ENCODE data around the gene ZBTB7A. TPM values are rescaled to one million over a fixed set of nuclear protein-coding genes. Genes with fewer than 3 reads are reported as not detected.

The ZBTB7A gene
- 1 to 10 TPM; 7.2 to 9.0 (median 7.4) TPM for polyA plus RNA-seq (ENCODE audit: insufficient read length in 3 of 3)

DNA sequence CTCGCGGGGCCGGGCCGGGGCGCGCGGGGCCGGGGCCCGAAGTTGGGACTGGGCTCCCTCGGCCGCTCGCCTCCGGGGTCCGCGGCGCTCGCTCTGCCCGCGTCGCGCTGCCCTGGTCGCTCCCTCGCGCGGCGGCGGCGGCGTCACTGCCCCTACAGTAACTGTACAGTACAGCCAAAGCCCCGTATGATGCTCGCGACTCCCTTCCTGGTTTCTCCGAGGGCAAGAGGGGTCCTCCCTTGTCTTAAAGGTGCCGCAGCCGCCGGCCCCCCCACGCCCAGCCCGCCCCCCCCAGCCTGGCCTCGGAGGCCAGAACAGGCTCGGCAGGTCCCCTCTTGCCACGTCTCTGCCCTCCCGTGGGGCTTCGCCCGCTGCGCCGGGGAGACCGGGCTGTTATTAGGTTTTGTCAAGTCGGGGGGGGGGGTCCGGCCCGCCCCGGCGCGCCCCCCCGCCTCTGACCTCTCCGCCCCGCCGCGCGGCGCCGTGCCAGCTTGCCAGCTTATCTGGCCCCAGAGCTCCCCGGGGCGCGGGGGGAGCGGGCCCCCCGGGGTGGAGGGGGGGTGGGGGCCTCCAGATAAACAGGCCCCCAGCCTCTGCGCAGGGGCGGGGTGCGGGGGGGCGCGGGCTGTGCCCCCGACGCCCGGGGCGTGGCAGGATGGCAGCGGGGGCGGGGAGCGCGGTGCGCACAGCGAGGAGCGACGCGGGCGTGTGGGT lies at the start of gene ZBTB7A:
Gene ZBTB7A (minus strand): TSS at position 218 of the 714 bp plus-strand sequence. CDS start 11,667 bp downstream, outside the sequence.
- no peak for DNase-seq (ENCODE audit: low read depth in 3 of 3, low spot score in 2 of 3)

DNA sequence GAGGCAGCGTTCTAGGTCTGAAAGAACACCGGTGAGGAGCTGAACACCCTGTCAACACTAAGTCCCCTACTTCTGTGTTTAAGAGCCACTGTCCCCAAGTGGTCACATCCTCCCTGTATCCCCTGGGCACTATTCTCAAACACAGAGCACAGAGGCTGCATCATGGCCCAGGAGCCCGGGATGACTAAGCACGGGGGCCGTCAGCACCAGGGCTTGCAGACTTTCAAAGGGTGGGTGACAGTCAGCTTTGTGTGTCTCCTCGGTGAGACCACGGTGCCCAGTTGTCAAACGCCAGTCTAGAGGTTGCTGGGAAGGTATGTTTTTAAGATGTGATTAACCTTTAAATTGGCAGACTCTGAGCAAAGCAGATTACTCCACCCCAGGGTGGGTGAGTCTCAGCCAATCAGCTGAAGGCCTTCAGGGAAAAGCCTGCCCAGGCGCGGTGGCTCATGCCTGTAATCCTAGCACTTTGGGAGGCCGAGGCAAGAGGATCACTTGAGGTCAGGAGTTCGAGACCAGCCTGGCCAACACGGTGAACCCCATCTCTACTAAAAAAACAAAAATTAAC lies 49.2 kb upstream of the ZBTB7A start:
- DNase-seq (ENCODE audit: low read depth in 3 of 3, low spot score in 2 of 3) = no peak

- DNase-seq (ENCODE audit: low read depth in 3 of 3, low spot score in 2 of 3) = no peak
Measured at GRCh38 chr19:4115050-4115817, 48.5 kb upstream of the ZBTB7A start.

- DNase-seq (ENCODE audit: low read depth in 3 of 3, low spot score in 2 of 3) = no peak
Measured at GRCh38 chr19:4114181-4114580, 47.5 kb upstream of the ZBTB7A start.

DNA sequence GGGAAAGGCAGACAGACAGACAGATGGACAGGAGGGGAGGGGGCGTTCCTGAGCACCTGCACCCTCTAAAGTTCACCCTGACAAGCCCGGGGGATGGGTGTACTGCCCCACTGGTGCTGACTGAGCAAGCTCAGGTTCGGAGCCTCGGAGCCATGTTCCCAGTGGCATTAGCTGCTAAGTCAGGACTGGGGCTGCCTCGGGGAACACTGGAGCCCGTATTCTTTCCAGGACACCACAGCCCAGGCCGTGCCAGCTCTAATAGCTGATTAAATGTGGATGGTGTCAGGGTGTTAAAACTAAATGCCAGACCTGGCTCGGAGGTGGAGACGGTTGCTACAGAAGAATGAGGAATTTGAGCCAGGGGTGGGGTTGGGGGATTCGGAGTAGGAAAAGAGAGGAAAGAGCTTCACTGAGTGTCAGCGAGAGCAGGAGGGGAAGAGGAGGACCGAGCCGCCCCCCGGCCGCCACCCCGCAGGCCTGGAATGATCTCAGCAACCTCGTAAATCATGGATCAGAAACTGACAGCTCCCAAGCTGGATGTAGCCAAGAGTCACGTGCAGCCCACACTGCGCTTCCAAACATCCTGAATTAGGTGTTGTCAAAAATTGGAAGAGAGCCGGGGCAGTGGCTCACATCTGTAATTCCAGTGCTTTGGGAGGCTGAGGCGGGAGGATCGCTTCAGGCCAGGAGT lies 46.8 kb upstream of the ZBTB7A start:
- DNase-seq (ENCODE audit: low read depth in 3 of 3, low spot score in 2 of 3) = no peak

GRCh38 chr19:4112367-4112766 lies 45.7 kb upstream of the ZBTB7A start:
- no peak for DNase-seq (ENCODE audit: low read depth in 3 of 3, low spot score in 2 of 3)

GRCh38 chr19:4109626-4109945 lies 42.9 kb upstream of the ZBTB7A start:
- DNase-seq (ENCODE audit: low read depth in 3 of 3, low spot score in 2 of 3) = no peak

DNA sequence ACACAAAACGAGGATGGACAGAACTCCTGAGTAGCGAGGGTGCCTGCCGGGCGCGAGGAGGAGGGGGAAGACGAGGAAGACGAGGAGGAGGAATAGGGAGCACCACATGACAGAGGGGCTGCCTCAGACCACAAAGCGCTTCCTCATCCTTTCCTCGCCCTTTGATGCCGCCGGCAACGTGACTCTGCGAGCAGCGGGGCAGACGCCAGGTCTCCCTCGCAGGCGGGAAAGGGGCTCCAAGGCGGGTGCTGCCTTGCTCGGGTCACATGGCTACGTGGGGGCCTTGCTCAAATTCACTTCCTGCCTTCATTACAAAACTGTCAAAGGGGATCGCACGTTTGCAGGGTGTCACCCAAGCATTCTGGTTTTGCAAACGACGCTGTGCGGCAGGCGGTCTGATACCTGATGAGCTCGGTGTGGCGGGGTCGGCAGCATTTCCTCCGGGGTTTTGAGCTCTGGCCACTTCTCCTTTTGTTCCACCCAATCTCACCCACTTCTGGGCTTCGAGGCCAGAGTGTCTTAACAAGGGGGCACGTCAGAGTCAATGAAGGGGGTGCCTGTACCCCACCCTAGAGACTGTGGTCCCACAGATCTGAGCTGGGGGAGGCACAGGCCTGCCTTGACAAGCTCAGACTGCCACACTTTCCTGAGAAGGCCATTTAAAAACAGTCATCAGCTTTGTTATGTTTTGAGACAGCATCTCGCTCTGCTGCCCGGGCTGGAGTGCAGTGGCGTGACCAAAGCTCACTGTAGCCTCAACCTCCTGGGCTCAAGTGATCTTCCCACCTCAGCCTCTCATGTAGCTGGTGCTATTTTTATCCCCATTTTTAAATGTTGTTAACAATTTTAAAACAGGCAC lies 42.3 kb upstream of the ZBTB7A start:
- no peak for DNase-seq (ENCODE audit: low read depth in 3 of 3, low spot score in 2 of 3)

DNA sequence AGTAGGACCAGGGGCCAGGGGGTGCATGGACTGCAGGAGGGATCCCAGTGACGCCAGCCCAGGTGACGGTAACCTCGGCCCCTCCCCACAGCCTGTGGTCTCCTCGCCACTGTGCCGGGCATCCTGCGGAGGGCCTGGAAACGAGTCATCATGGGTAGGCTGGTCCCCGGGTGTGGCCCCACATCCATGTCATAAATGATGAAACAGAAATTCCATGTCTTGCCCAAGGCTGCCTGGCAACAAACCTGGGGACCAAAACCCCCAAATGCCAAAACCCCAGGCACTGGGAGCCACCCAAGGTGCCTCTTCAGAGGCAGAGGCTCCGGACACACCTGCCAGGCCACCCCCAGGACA lies 36.4 kb upstream of the ZBTB7A start:
- DNase-seq (ENCODE audit: low read depth in 3 of 3, low spot score in 2 of 3) = no peak

DNA sequence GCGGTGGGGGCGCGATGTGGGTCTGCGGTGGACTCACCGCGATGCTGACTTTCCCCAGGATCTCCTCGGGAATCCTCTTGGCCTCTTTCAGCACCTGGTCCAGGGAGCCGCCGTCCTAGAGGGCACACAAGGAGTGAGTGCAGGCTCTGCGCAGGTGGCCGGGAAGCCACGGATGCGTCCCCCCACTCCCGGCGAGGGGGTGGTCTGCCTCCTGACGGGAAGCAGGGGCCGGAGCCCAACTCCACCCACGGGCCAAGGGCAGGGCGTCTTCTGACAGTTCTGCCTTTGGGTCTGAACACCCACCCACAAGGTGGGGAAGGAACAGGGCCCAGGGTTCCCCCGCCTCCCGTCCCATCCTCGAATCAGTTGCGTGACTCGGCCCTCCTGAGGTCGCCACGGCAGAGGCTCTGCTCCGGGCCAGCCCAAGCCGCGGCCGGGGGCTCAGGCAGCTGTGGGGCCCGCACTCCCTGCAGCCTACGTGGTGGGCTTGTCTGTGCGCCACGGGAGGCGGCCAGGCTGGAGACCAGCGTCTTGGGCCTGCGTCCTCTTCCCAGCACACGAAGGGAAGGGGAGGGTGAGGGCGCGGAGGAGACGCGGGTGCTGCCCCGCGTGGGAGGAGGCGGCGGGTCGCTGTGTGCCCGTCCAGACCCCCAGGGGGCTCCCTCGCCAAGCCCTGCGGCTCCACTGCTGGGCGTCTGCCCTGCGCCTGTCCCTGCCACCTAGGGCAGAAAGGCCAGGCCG lies 35.8 kb upstream of the ZBTB7A start:
- DNase-seq (ENCODE audit: low read depth in 3 of 3, low spot score in 2 of 3) = no peak

GRCh38 chr19:4101496-4101770 lies 34.7 kb upstream of the ZBTB7A start:
- DNase-seq (ENCODE audit: low read depth in 3 of 3, low spot score in 2 of 3) = no peak

- DNase-seq (ENCODE audit: low read depth in 3 of 3, low spot score in 2 of 3) = no peak
Measured at GRCh38 chr19:4100647-4101495, 34.2 kb upstream of the ZBTB7A start.

DNA sequence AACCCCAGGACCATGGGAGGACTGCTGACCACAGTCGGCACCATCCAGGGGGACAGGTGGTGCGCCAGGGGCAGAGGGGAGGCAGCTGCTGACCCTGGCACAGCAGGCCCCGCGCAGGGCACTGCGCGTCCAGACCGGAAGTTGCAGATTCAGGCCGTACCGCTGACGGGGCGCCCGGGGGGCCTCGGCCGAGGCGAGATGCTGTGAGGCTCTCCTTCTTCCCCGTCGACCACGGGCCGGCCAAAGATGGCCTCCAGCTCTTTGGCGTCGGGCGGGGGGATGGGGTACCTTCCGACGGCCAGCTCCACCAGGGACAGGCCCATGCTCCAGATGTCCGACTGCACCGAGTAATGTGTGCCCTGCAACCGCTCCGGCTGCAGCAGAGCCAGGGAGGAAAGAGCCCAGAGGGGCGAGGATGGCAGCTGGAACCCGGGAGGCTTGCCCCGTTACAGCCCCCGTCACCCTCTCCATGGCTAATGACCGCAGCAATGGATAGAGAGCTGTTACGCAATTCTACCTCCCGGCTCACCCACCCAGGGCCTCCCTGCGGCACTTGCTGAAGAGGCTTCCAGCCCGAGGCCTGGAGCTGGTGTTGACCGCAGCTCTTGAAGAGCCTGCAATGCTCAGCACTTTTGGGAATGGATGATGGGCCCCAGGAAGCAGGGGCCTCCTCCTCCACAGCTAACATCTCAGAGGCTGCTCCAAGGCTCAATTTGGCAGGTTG lies 32.5 kb upstream of the ZBTB7A start:
- no peak for DNase-seq (ENCODE audit: low read depth in 3 of 3, low spot score in 2 of 3)

DNA sequence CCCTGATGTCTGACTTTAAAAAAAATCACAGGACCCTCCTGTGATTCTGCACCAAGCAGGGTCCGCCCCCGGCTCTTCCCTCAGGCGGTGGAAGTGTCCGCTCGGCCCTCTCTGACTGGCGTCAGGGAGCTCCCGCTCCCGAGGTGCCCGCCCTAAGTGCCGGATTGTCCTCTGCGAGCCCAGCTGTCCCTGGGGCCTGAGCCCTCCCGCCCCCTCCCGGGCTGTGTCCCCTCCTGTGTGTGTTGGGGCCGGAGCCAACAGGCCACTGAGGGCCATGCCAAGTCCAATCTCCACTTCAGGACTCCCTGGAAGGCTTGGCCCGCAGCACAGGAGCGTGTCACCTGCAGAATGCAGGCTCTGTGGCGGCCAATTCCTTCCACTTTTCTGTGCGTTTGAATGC lies 31.8 kb upstream of the ZBTB7A start:
- no peak for DNase-seq (ENCODE audit: low read depth in 3 of 3, low spot score in 2 of 3)

DNA sequence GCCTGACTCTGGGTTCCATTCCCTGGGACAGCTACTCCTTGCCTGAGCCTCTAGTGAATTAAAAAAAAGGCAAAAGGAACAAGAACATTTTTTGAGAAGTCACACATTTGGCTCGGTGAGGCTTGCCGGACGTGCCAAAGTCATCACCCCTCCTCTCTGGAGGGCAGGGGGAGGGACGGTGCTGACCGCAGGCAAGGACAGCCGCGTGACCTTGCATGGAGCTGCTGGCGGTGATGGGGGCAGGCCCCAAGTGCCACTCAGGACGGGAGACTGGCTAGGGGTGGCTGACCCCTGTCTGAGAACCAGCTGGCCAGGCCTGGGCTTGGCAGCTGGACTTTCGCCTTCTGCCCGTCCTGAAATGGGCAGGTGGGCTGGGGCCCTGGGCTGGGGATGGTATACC lies 30.8 kb upstream of the ZBTB7A start:
- no peak for DNase-seq (ENCODE audit: low read depth in 3 of 3, low spot score in 2 of 3)

- no peak for DNase-seq (ENCODE audit: low read depth in 3 of 3, low spot score in 2 of 3)
Measured at GRCh38 chr19:4096049-4096892, 29.6 kb upstream of the ZBTB7A start.

GRCh38 chr19:4095488-4095844 lies 28.8 kb upstream of the ZBTB7A start:
- no peak for DNase-seq (ENCODE audit: low read depth in 3 of 3, low spot score in 2 of 3)

Data from right renal cortex interstitium (tissue), 3 donors.